K562 (cell line): Measurements from ENCODE around the gene PLXND1. TPM values are rescaled to one million over a fixed set of nuclear protein-coding genes. Genes with fewer than 3 reads are reported as not detected.

Experiments
- ATAC-seq: fragments of 200-7000 bp; cut with Tn5 transposase; 3 replicates; pipeline ENCODE4 v1.9.1; 2020; ENCODE audit warnings: moderate library complexity
- BruUV-seq: library from RNA; stranded (reverse); fragments of 400-500 nt; replicated peaks from 2 replicates; lab custom pipeline; 2021; lab: Mats Ljungman, UMichigan
- CTCF ChIA-PET: fragments of 300-600 bp; formaldehyde crosslinking; extraction: SDS; loops from one replicate; lab custom pipeline; 2021; ENCODE audit warnings: low intra/inter-chr PET ratio; lab: Yijun Ruan, JAX
- POLR2A ChIA-PET: fragments of 300-600, 350-650 bp; sonication (Branson Sonifier 250); formaldehyde crosslinking; extraction: SDS; loops from one replicate; lab custom pipeline; 2021; ENCODE audit warnings: antibody characterized with exemption, inconsistent platforms; lab: Yijun Ruan, JAX
- DNase-seq, 4 experiments: peaks; one replicate each; pipeline versions ENCODE4 v3.0.0 to v3.0.0-alpha.2; 2011 to 2018; ENCODE audit warnings: low spot score in 3 of 4, mixed read lengths in 3 of 4; ENCODE audit errors: extremely low read depth in 1 of 4
- FAIRE-seq: peaks from 2 replicates; lab custom pipeline; 2011; peaks lifted over from hg19 to GRCh38; lab: Jason Lieb, UNC
- H2AFZ ChIP-seq: 2 replicates; pipeline ENCODE4 v1.6.0; 2011; ENCODE audit warnings: low read depth, low read length, control low read depth, inconsistent platforms
- H3K27ac ChIP-seq: fragments of 200-600 bp; 3 replicates; pipeline ENCODE4 v1.8.0; 2011; ENCODE audit warnings: low read depth, mild to moderate bottlenecking, control low read depth, inconsistent platforms, low read length, moderate library complexity, mixed read lengths; ENCODE audit errors: extremely low read depth
- H3K27me3 ChIP-seq, 2 experiments: fragments of 300-600 bp in 1 of 2; 2 replicates in 1 of 2; 3 replicates in 1 of 2; pipeline versions ENCODE4 v1.6.0 to v1.8.0; 2011; ENCODE audit warnings: inconsistent platforms in 2 of 2, low read length in 2 of 2, mild to moderate bottlenecking in 1 of 2, mixed read lengths in 1 of 2, moderate library complexity in 1 of 2; ENCODE audit not compliant: control insufficient read depth in 2 of 2, insufficient read depth in 2 of 2
- H3K36me3 ChIP-seq: fragments of 300-600 bp; 3 replicates; pipeline ENCODE4 v1.8.0; 2011; ENCODE audit warnings: mild to moderate bottlenecking, low read length, inconsistent platforms; ENCODE audit not compliant: control insufficient read depth, insufficient read depth
- H3K4me1 ChIP-seq, 2 experiments: fragments of 200-600 bp in 1 of 2; replicated peaks in 1 of 2; 2 replicates in 1 of 2; 3 replicates in 1 of 2; pipeline versions ENCODE4 v1.5.1 to v1.8.0; 2011; ENCODE audit warnings: inconsistent platforms in 2 of 2, low read length in 2 of 2, mild to moderate bottlenecking in 1 of 2, mixed read lengths in 1 of 2, moderate library complexity in 1 of 2; ENCODE audit not compliant: control insufficient read depth in 2 of 2, insufficient read depth in 2 of 2
- H3K4me2 ChIP-seq: 2 replicates; pipeline ENCODE4 v1.6.1; 2011; ENCODE audit warnings: low read length, control low read depth, inconsistent platforms, mixed read lengths; ENCODE audit not compliant: insufficient read depth
- H3K4me3 ChIP-seq: fragments of 200-600 bp; sonication (generic), shearing (Covaris generic); 2 replicates; pipeline ENCODE4 v1.5.1; 2016; ENCODE audit warnings: control low read depth, inconsistent platforms
- H3K79me2 ChIP-seq: fragments of 200-600 bp; 3 replicates; pipeline ENCODE4 v1.8.0; 2011; ENCODE audit warnings: low read length, inconsistent platforms; ENCODE audit not compliant: control insufficient read depth, insufficient read depth
- H3K9ac ChIP-seq, 2 experiments: 2 replicates each; pipeline versions ENCODE4 v1.6.0 to v1.6.1; 2011; ENCODE audit warnings: low read depth in 2 of 2, low read length in 2 of 2, control low read depth in 1 of 2, inconsistent platforms in 1 of 2, mild to moderate bottlenecking in 1 of 2, mixed read lengths in 1 of 2; ENCODE audit not compliant: insufficient read depth in 1 of 2
- H3K9me1 ChIP-seq: one replicate; pipeline ENCODE4 v1.6.0; 2011; ENCODE audit warnings: inconsistent platforms, mild to moderate bottlenecking, low read length, moderate library complexity; ENCODE audit not compliant: control insufficient read depth, insufficient read depth
- H3K9me3 ChIP-seq: replicated peaks from 2 replicates; pipeline ENCODE4 v1.5.1; 2011; ENCODE audit warnings: low read depth, low read length, inconsistent platforms; ENCODE audit not compliant: control insufficient read depth, insufficient read depth
- H4K20me1 ChIP-seq: replicated peaks from 2 replicates; pipeline ENCODE4 v1.6.1; 2011; ENCODE audit warnings: low read length, inconsistent platforms, mixed read lengths; ENCODE audit not compliant: control insufficient read depth, insufficient read depth
- CBX2 ChIP-seq: fragments of 200-600 bp; sonication (generic); IDR thresholded peaks from one replicate; pipeline ENCODE4 v1.6.1; 2012; ENCODE audit warnings: mild to moderate bottlenecking, low read length, inconsistent platforms; ENCODE audit not compliant: insufficient read depth, poor library complexity, severe bottlenecking
- CHCHD3 ChIP-seq: fragments of 250-450 bp; sonication (Bioruptor Pico); IDR thresholded peaks from 2 replicates; pipeline ENCODE4 v2.1.2; 2022; ENCODE audit warnings: mild to moderate bottlenecking
- DIDO1 ChIP-seq: fragments of 450-650 bp; IDR thresholded peaks from 2 replicates; pipeline ENCODE4 v1.6.1; 2016; ENCODE audit warnings: low read depth, missing biosample characterization, missing genetic modification characterization
- FOXJ3 ChIP-seq: sonication (generic); formaldehyde crosslinking; IDR thresholded peaks from 2 replicates; pipeline ENCODE4 v1.4.0; 2020; ENCODE audit warnings: mild to moderate bottlenecking, missing genetic modification reagents
- HNRNPUL1 ChIP-seq: fragments of 200-400 bp; formaldehyde crosslinking; IDR thresholded peaks from 2 replicates; pipeline ENCODE4 v1.6.1; 2017; ENCODE audit warnings: low read length
- KLF10 ChIP-seq: fragments of 250-450 bp; sonication (Bioruptor Pico); IDR thresholded peaks from 2 replicates; pipeline ENCODE4 v1.6.1; 2021; ENCODE audit warnings: matching md5 sums
- MCM2 ChIP-seq: fragments of 450-650 bp; IDR thresholded peaks from 2 replicates; pipeline ENCODE4 v1.6.1; 2017; ENCODE audit warnings: low read depth, mild to moderate bottlenecking
- MTF1 ChIP-seq: fragments of 250-450 bp; sonication (Bioruptor Pico); IDR thresholded peaks from 2 replicates; pipeline ENCODE4 v1.9.0; 2021; ENCODE audit warnings: moderate library complexity, mild to moderate bottlenecking, inconsistent platforms, borderline replicate concordance
- MXI1 ChIP-seq: IDR thresholded peaks from 2 replicates; pipeline ENCODE4 v1.6.1; 2011; ENCODE audit warnings: low read depth, mild to moderate bottlenecking, improper control_type of control experiment, low read length
- RAD21 ChIP-seq, 2 experiments: fragments of 250-450 bp in 1 of 2; fragments of 450-650 bp in 1 of 2; sonication (Bioruptor Pico) in 1 of 2; formaldehyde crosslinking in 1 of 2; IDR thresholded peaks in 1 of 2; conservative IDR thresholded peaks in 1 of 2; 2 replicates each; pipeline versions ENCODE4 v1.4.0 to v1.8.0; 2020 to 2022; ENCODE audit warnings: mild to moderate bottlenecking in 2 of 2, moderate library complexity in 1 of 2
- SAFB2 ChIP-seq: fragments of 200-400 bp; formaldehyde crosslinking; IDR thresholded peaks from 2 replicates; pipeline ENCODE4 v1.6.1; 2018; ENCODE audit warnings: borderline replicate concordance, low read length, low read depth, moderate library complexity; ENCODE audit not compliant: severe bottlenecking
- SPI1 ChIP-seq: IDR thresholded peaks from 2 replicates; pipeline ENCODE4 v1.6.1; 2011; ENCODE audit warnings: low read depth, low read length, control low read depth, borderline replicate concordance
- TCF7 ChIP-seq: sonication (generic); IDR thresholded peaks from 2 replicates; pipeline ENCODE4 v1.6.1; 2016; ENCODE audit warnings: antibody characterized with exemption, borderline replicate concordance
- ZBTB17 ChIP-seq: fragments of 450-650 bp; formaldehyde crosslinking; IDR thresholded peaks from 2 replicates; pipeline ENCODE4 v1.4.0; 2020; ENCODE audit warnings: mild to moderate bottlenecking
- ZBTB5 ChIP-seq: fragments of 450-650 bp; IDR thresholded peaks from 2 replicates; pipeline ENCODE4 v1.6.1; 2017; ENCODE audit warnings: antibody characterized with exemption
- ZNF707 ChIP-seq: fragments of 250-450 bp; sonication (Bioruptor Pico); conservative IDR thresholded peaks from 2 replicates; pipeline ENCODE4 v1.8.0; 2022; ENCODE audit warnings: inconsistent platforms, mild to moderate bottlenecking, moderate library complexity
- WGBS: fragments of 100-300 bp; shearing (Covaris generic); methylation state at CpG from one replicate; pipeline ENCODE4 v1.1.6; 2016; ENCODE audit warnings: low coverage, mixed read lengths; ENCODE audit not compliant: insufficient coverage; ENCODE audit errors: missing lambda C conversion rate; 5-methylcytosine and 5-hydroxymethylcytosine counted together
- in situ Hi-C: fragments of 300-500 bp; cut with MboI; formaldehyde crosslinking; loops from 4 replicates; pipeline ENCODE4 v1.15.0; 2018; ENCODE audit warnings: inconsistent platforms, mixed read lengths
- intact Hi-C: fragments of 100-400 bp; cut with micrococcal nuclease; formaldehyde crosslinking; loops from 2 replicates; pipeline ENCODE4 v1.14.2; 2022
- polyA plus RNA-seq, 8 experiments: library from polyadenylated mRNA; depleted of rRNA in 4 of 8; stranded (reverse) in 5 of 8; unstranded in 3 of 8; fragments of >200 nt; fragmentation: Nextera tagmentation in 2 of 8; fragmentation: Illumina TruSeq in 1 of 8; extraction: Ambion mirVana in 2 of 8; extraction: Trizol in 1 of 8; gene quantifications; 2 replicates each; pipeline versions ENCODE4 v1.2.1 to v1.2.3, GENCODE V29; 2011 to 2014; ENCODE audit warnings: inconsistent platforms in 1 of 8, missing spikeins in 1 of 8
- total RNA-seq, 7 experiments: library from RNA; depleted of rRNA in 6 of 7; stranded (reverse); fragments of >200 nt in 6 of 7; fragmentation: Illumina TruSeq in 2 of 7; extraction: Trizol in 2 of 7; gene quantifications; 2 replicates each; pipeline versions ENCODE4 v1.2.1 to v1.2.3, GENCODE V29; 2011 to 2021; ENCODE audit warnings: low replicate concordance in 1 of 7

Gene PLXND1
- total and polyA plus RNA-seq, 9 of the 15 experiments (the other 6 are each of a cell fraction or from before 2014, with no cell fraction given), result 0.34 to 28.8 (median 14.0) TPM

GRCh38 chr3:129632977-129633376 lies 26.5 kb upstream of the PLXND1 start:
- no peak for FAIRE-seq
- H3K4me1 ChIP-seq, result peaks cover 0 to 16% of the 10 kb centered on the region in 2 experiments; a peak in 2 of 5 replicates
- H3K9me3 ChIP-seq, result no peaks in the 10 kb centered on the region
- H3K4me2 ChIP-seq, result no peak overlapping the region
- CTCF ChIA-PET, result no interaction called here
- in situ Hi-C loops (no loop called here), intact Hi-C loops (no loop called here)
- no peaks in the 10 kb centered on the region for H4K20me1 ChIP-seq
- WGBS, result 63% methylated on average over 7 of the region's 10 CpGs
- no peak overlapping the region; a peak in 1 of 4 replicates for H3K9ac ChIP-seq
- no peak for DNase-seq
- no TSS peak for BruUV-seq
- no peaks in the 10 kb centered on the region for H3K36me3 ChIP-seq
- no peaks in the 10 kb centered on the region for H3K79me2 ChIP-seq
- ATAC-seq, result no peak
- no peaks in the 10 kb centered on the region for H3K9me1 ChIP-seq
- H3K27ac ChIP-seq, result no peak overlapping the region
- POLR2A ChIA-PET, result interaction anchor here (1.0 kb wide), 2 partner anchors 12 to 38 kb away, joined by 3 read pairs; no protein-coding TSS in a partner anchor
- H3K4me3 ChIP-seq, result no peak overlapping the region
- no peak for TF ChIP-seq MXI1
- no peaks in the 10 kb centered on the region for H3K27me3 ChIP-seq
- H2AFZ ChIP-seq, result no peak overlapping the region

DNA sequence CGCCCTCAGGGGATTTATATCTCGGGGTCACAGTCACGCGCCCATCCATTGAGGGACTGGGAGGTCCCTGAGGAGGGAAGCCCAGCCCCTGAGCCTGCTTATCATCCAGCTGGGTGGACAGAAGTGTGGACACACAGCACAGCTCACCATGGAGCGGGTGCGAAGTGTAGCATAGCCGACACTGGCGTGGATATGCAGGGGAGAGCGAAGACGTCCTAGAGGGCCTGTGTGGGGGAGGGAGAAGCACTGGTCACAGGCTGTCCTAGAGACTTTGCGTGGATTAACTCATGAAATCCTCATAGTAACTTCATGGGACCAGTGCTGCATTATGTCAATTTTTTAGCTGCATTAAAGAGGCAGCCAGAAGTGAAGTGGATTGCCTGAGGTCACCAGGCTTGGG lies 26.1 kb upstream of the PLXND1 start:
- ChIA-PET CTCF (no interaction called here), POLR2A (interaction anchor here (0.6 to 1.0 kb wide), 3 partner anchors 12 to 132 kb away, joined by 3 read pairs; no protein-coding TSS in a partner anchor)
- H3K9ac ChIP-seq, result no peak overlapping the region
- no peaks in the 10 kb centered on the region for H3K79me2 ChIP-seq
- H3K4me3 ChIP-seq, result no peak overlapping the region
- H3K9me1 ChIP-seq, result no peaks in the 10 kb centered on the region
- no peaks in the 10 kb centered on the region for H3K9me3 ChIP-seq
- peaks cover 0 to 20% of the 10 kb centered on the region in 2 experiments; a peak in 2 of 5 replicates for H3K4me1 ChIP-seq
- DNase-seq, result no peak
- no TSS peak for BruUV-seq
- WGBS, result 51% methylated on average over 11 of the region's 11 CpGs
- no peaks in the 10 kb centered on the region for H4K20me1 ChIP-seq
- H3K4me2 ChIP-seq, result no peak overlapping the region
- no peaks in the 10 kb centered on the region for H3K36me3 ChIP-seq
- ATAC-seq, result no peak
- in situ Hi-C loops, result no loop called here
- no peak overlapping the region for H3K27ac ChIP-seq
- FAIRE-seq, result no peak
- no peaks in the 10 kb centered on the region for H3K27me3 ChIP-seq
- intact Hi-C loops, result no loop called here
- no peak overlapping the region for H2AFZ ChIP-seq
- no peak for TF ChIP-seq ZBTB5
- no peak for TF ChIP-seq CHCHD3 (CRISPR knock-in tag)
- no peak for TF ChIP-seq ZNF707 (CRISPR knock-in tag)
- no peak for TF ChIP-seq DIDO1 (tag)
- no peak for TF ChIP-seq ZBTB17
- no peak for TF ChIP-seq CBX2
- no peak for TF ChIP-seq FOXJ3 (CRISPR knock-in tag)
- no peak for TF ChIP-seq RAD21 (CRISPR knock-in tag; conservative IDR thresholded peaks at IDR 0.05 in 1 of 2, IDR thresholded peaks at IDR 0.05 in 1 of 2)
- no peak for TF ChIP-seq KLF10 (CRISPR knock-in tag)
- no peak for TF ChIP-seq MTF1 (CRISPR knock-in tag)
- TF ChIP-seq TCF7, result no peak
- no peak for TF ChIP-seq SAFB2
- TF ChIP-seq HNRNPUL1, result no peak
- no peak for TF ChIP-seq SPI1
- no peak for TF ChIP-seq MCM2
